DOHH2 (cell line): ENCODE results near the gene ARHGDIB.

Source experiments
- CTCF ChIP-seq: fragments of 200-600 bp; sonication (generic); IDR thresholded peaks from one replicate; pipeline ENCODE4 v1.5.1; 2014; ENCODE audit warnings: antibody characterized with exemption, mild to moderate bottlenecking, low read depth, low read length; ENCODE audit not compliant: poor library complexity, severe bottlenecking
- EZH2phosphoT487 ChIP-seq: fragments of 200-600 bp; sonication (generic); IDR thresholded peaks from 2 replicates; pipeline ENCODE4 v1.6.1; 2017; ENCODE audit warnings: borderline replicate concordance, mild to moderate bottlenecking, antibody characterized with exemption, low read length, moderate library complexity, mixed read lengths

GRCh38 chr12:14931791-14932560 lies 29.4 kb downstream of the ARHGDIB start:
- no peak for TF ChIP-seq CTCF
- TF ChIP-seq EZH2phosphoT487, result no peak
